Trophoblast cell (in vitro differentiated cells and primary cell): Measurements from ENCODE around the gene KCNIP2.

Source experiments
- DNase-seq, 2 donors: peaks; one replicate each; pipeline ENCODE4 v3.0.0-alpha.2; 2016
- H2AFZ ChIP-seq: 2 replicates; pipeline ENCODE4 v1.6.1; 2013; ENCODE audit warnings: low read length, moderate library complexity, mild to moderate bottlenecking; ENCODE audit not compliant: insufficient read depth, poor library complexity
- H2AK5ac ChIP-seq: 2 replicates; pipeline ENCODE4 v1.6.1; 2013; ENCODE audit warnings: mild to moderate bottlenecking, low read length
- H2BK120ac ChIP-seq: 2 replicates; pipeline ENCODE4 v1.6.1; 2013; ENCODE audit warnings: low read length, mild to moderate bottlenecking, moderate library complexity; ENCODE audit not compliant: insufficient read depth, poor library complexity
- H2BK12ac ChIP-seq: 2 replicates; pipeline ENCODE4 v1.6.1; 2013; ENCODE audit warnings: mild to moderate bottlenecking, low read length, moderate library complexity
- H2BK5ac ChIP-seq: 2 replicates; pipeline ENCODE4 v1.6.1; 2013; ENCODE audit warnings: low read length, low read depth, moderate library complexity, mild to moderate bottlenecking; ENCODE audit not compliant: poor library complexity
- H3K14ac ChIP-seq: 2 replicates; pipeline ENCODE4 v1.6.1; 2013; ENCODE audit warnings: mild to moderate bottlenecking, low read length
- H3K18ac ChIP-seq: 2 replicates; pipeline ENCODE4 v1.6.1; 2013; ENCODE audit warnings: mild to moderate bottlenecking, low read length
- H3K23ac ChIP-seq: 2 replicates; pipeline ENCODE4 v1.6.1; 2013; ENCODE audit warnings: low read length
- H3K27ac ChIP-seq: 2 replicates; pipeline ENCODE4 v1.5.1; 2013; ENCODE audit warnings: low read depth, mild to moderate bottlenecking, inconsistent platforms, low read length, moderate library complexity
- H3K27me3 ChIP-seq: 2 replicates; pipeline ENCODE4 v1.6.1; 2013; ENCODE audit warnings: inconsistent platforms, mild to moderate bottlenecking, low read length, moderate library complexity; ENCODE audit not compliant: insufficient read depth
- H3K36me3 ChIP-seq, 2 experiments: 1 replicate in 1 of 2; 2 replicates in 1 of 2; pipeline ENCODE4 v1.6.1; 2013; ENCODE audit warnings: low read length in 2 of 2, mild to moderate bottlenecking in 2 of 2, moderate library complexity in 1 of 2; ENCODE audit not compliant: insufficient read depth in 2 of 2, control insufficient read depth in 1 of 2
- H3K4ac ChIP-seq: 2 replicates; pipeline ENCODE4 v1.6.1; 2013; ENCODE audit warnings: low read depth, mild to moderate bottlenecking, low read length, moderate library complexity
- H3K4me1 ChIP-seq, 2 experiments: 1 replicate in 1 of 2; 2 replicates in 1 of 2; pipeline ENCODE4 v1.6.1; 2013; ENCODE audit warnings: low read length in 2 of 2, mild to moderate bottlenecking in 2 of 2, moderate library complexity in 1 of 2; ENCODE audit not compliant: insufficient read depth in 2 of 2, control insufficient read depth in 1 of 2
- H3K4me2 ChIP-seq: 2 replicates; pipeline ENCODE4 v1.6.1; 2013; ENCODE audit warnings: inconsistent platforms, mild to moderate bottlenecking, low read length, moderate library complexity
- H3K4me3 ChIP-seq: 2 replicates; pipeline ENCODE4 v1.5.1; 2013; ENCODE audit warnings: mild to moderate bottlenecking, low read depth, low read length, inconsistent platforms
- H3K79me1 ChIP-seq: one replicate; pipeline ENCODE4 v1.6.1; 2013; ENCODE audit warnings: low read length
- H3K79me2 ChIP-seq: 2 replicates; pipeline ENCODE4 v1.6.1; 2013; ENCODE audit warnings: low read length, mild to moderate bottlenecking; ENCODE audit not compliant: control insufficient read depth, insufficient read depth, poor library complexity
- H3K9ac ChIP-seq: 2 replicates; pipeline ENCODE4 v1.6.1; 2013; ENCODE audit warnings: mild to moderate bottlenecking, low read length
- H3K9me3 ChIP-seq: 2 replicates; pipeline ENCODE4 v1.6.1; 2013; ENCODE audit warnings: low read depth, mild to moderate bottlenecking, control low read depth, inconsistent platforms, low read length; ENCODE audit not compliant: insufficient read depth
- H4K12ac ChIP-seq: 2 replicates; pipeline ENCODE4 v1.6.1; 2013; ENCODE audit warnings: low read depth, mild to moderate bottlenecking, low read length, moderate library complexity
- H4K8ac ChIP-seq: 2 replicates; pipeline ENCODE4 v1.6.1; 2013; ENCODE audit warnings: low read depth, mild to moderate bottlenecking, low read length, moderate library complexity
- H4K91ac ChIP-seq: one replicate; pipeline ENCODE4 v1.6.1; 2013; ENCODE audit warnings: low read depth, mild to moderate bottlenecking, low read length, moderate library complexity
- WGBS: extraction: QIAGEN DNeasy Blood & Tissue Kit; methylation state at CpG from one replicate; pipeline ENCODE4 v1.1.7; 2013; ENCODE audit warnings: missing lambda C conversion rate; ENCODE audit not compliant: insufficient read length, insufficient coverage; ENCODE audit errors: extremely low coverage; 5-methylcytosine and 5-hydroxymethylcytosine counted together

The KCNIP2 gene

DNA sequence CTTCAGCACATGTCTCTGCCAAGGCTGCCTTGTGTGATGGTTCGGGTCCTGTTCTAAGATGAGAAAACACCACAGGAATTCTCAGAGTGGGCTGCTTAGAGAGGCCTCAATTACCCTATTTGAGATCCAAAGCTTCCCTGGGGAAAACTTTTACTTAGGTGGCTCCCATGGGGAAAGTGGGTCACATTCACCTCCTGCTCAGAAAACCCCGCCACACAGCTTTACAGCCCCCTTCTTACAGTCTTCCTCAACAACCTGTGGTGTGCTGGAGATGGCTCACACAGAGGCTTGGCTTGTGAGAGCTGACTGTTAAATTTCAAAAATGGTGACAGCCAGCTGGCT lies 36.6 kb upstream of the KCNIP2 start:
- Histone ChIP-seq H3K9me3 (no peaks in the 10 kb centered on the region), H2AK5ac (no peak overlapping the region), H2BK120ac (no peak overlapping the region), H2AFZ (no peak overlapping the region), H3K4me1 (no peaks in the 10 kb centered on the region), H2BK12ac (no peak overlapping the region), H3K79me1 (peaks cover 2% of the 10 kb centered on the region), H3K4me2 (no peak overlapping the region), H4K91ac (peak overlapping the region; percentile 4), H3K36me3 (no peaks in the 10 kb centered on the region), H3K4ac (no peak overlapping the region), H3K4me3 (no peak overlapping the region), H3K9ac (no peak overlapping the region), H3K27me3 (no peaks in the 10 kb centered on the region), H3K14ac (no peak overlapping the region), H3K18ac (no peak overlapping the region), H2BK5ac (no peak overlapping the region), H3K79me2 (no peaks in the 10 kb centered on the region), H3K23ac (no peak overlapping the region), H3K27ac (no peak overlapping the region), H4K8ac (no peak overlapping the region), H4K12ac (no peak overlapping the region)
- whole genome bisulfite sequencing = no CpG with 5 or more reads among the region's 2 CpGs
- DNase-seq = no peak

DNA sequence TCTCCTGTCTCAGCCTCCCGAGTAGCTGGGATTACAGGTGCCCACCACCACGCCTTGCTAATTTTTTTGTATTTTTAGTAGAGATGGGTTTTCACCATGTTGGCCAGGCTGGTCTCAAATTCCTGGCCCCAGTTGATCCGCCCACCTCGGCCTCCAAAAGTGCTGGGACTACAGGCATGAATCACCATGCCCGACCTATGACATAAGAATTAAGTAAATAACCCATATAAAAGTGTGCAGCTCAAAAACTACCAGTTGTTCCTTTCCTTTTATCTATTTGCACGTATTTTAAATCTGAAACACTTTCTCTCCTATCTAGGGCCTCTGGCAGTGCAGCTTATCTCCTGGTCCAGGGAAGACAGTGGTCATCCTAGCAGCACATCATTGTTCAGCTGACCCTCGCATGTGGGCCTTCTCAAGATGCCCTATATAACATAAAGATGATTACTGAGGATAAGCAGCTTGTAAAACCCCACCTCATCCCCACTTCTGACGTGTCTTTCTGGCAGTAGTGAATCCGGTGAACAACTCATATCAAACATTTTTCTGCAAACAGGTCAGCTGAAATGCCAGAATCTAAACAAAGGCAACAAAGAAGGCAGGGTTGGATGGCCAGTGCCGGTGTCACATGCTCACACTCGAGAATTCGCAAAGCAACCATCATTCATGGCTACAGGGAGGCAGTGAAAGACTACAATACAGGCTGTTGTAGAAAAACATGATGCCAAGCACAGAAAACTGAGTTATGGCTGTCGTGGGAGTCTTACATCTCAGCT lies 36.0 kb upstream of the KCNIP2 start:
- no peaks in the 10 kb centered on the region for H3K9me3 ChIP-seq
- no peak overlapping the region for H3K14ac ChIP-seq
- no peak overlapping the region for H3K4me2 ChIP-seq
- no peak overlapping the region for H3K27ac ChIP-seq
- WGBS = no CpG with 5 or more reads among the region's 13 CpGs
- H3K4me1 ChIP-seq = no peaks in the 10 kb centered on the region
- H3K79me2 ChIP-seq = no peaks in the 10 kb centered on the region
- H4K8ac ChIP-seq = no peak overlapping the region
- H2BK120ac ChIP-seq = no peak overlapping the region
- no peak overlapping the region for H4K12ac ChIP-seq
- H3K79me1 ChIP-seq = peaks cover 2% of the 10 kb centered on the region
- no peak overlapping the region for H2AFZ ChIP-seq
- H3K4me3 ChIP-seq = no peak overlapping the region
- H3K27me3 ChIP-seq = no peaks in the 10 kb centered on the region
- H3K18ac ChIP-seq = no peak overlapping the region
- H2BK12ac ChIP-seq = no peak overlapping the region
- H2BK5ac ChIP-seq = no peak overlapping the region
- peak overlapping the region; percentile 4 for H4K91ac ChIP-seq
- DNase-seq = peak; percentile 92 to 94
- no peak overlapping the region for H3K4ac ChIP-seq
- H3K9ac ChIP-seq = no peak overlapping the region
- no peak overlapping the region for H2AK5ac ChIP-seq
- no peaks in the 10 kb centered on the region for H3K36me3 ChIP-seq
- H3K23ac ChIP-seq = no peak overlapping the region

DNA sequence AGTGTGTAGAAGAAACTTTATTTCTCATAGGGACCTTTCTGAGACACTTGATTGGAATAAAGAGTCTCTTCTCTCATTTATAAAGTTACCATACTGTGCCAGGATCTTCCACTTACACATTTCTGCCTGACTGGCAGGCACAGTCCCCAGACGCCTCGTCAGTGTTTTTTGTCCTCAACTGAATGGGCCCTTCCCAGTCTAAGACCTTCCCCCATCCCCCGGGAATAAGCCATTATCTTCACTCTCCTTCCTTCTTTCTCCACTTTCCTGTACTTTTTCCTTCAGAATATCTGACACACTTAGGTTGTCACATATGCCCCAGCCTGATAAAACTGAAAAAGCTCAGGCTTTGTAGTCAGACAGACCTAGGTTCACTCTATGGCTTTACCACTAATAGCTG lies 35.3 kb upstream of the KCNIP2 start:
- Histone ChIP-seq H2AFZ (no peak overlapping the region), H4K91ac (no peak overlapping the region), H2AK5ac (no peak overlapping the region), H3K23ac (no peak overlapping the region), H3K27ac (no peak overlapping the region), H2BK120ac (no peak overlapping the region), H3K9me3 (no peaks in the 10 kb centered on the region), H3K14ac (no peak overlapping the region), H2BK5ac (no peak overlapping the region), H3K18ac (no peak overlapping the region), H2BK12ac (no peak overlapping the region), H3K79me2 (no peaks in the 10 kb centered on the region), H3K4me1 (no peaks in the 10 kb centered on the region), H3K9ac (no peak overlapping the region), H4K12ac (no peak overlapping the region), H3K4ac (no peak overlapping the region), H3K27me3 (no peaks in the 10 kb centered on the region), H3K4me3 (no peak overlapping the region), H3K36me3 (no peaks in the 10 kb centered on the region), H4K8ac (no peak overlapping the region), H3K4me2 (no peak overlapping the region), H3K79me1 (peaks cover 2% of the 10 kb centered on the region)
- no CpG with 5 or more reads among the region's 3 CpGs for WGBS
- peak in 1 of 2 donors; percentile 17 for DNase-seq

DNA sequence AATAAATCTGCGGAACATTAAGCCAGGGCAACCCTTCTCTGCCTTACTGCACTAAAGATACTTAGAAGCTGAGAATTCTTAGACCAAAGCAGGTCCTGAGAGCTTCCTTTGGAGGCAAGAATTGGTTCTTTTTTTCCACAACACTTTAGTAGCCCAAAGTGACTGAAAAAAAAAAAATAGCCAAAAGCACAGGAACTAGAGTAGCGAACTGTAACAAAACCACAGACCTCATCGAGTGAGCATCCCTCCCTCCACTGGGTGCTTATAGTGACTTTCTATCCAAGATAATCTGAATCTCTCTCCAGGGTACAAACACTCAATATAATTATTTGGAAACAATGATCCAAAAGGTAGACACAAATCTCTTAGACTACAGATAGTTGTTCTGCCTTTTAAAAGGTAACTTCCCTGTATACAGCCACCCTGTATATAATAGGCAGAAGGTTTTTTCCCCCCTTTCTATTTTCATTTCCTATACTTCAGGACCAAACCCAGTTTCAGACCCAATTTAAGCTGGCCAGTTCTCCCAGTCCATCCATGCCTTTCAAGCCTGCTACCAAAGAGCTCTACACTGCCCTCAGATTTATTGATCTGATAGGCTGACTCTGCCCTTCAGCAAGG lies 31.6 kb upstream of the KCNIP2 start:
- Histone ChIP-seq H4K91ac (no peak overlapping the region), H3K4me2 (no peak overlapping the region), H3K23ac (no peak overlapping the region), H2AFZ (no peak overlapping the region), H2BK120ac (no peak overlapping the region), H3K27ac (no peak overlapping the region), H3K79me2 (no peaks in the 10 kb centered on the region), H3K18ac (no peak overlapping the region), H3K79me1 (peaks cover 2% of the 10 kb centered on the region), H4K12ac (no peak overlapping the region), H2BK5ac (no peak overlapping the region), H2BK12ac (no peak overlapping the region), H4K8ac (no peak overlapping the region), H3K4me1 (no peaks in the 10 kb centered on the region), H3K14ac (no peak overlapping the region), H3K36me3 (no peaks in the 10 kb centered on the region), H3K4ac (no peak overlapping the region), H3K9ac (no peak overlapping the region), H3K4me3 (no peak overlapping the region), H3K27me3 (no peaks in the 10 kb centered on the region), H3K9me3 (no peaks in the 10 kb centered on the region), H2AK5ac (no peak overlapping the region)
- no peak for DNase-seq
- WGBS = no CpG with 5 or more reads among the region's 3 CpGs
